NT2/D1 (cell line): ENCODE data around the gene PRTG.

Experiments used
- SUZ12 ChIP-seq: IDR thresholded peaks from 2 replicates; pipeline ENCODE4 v1.6.1; 2011; ENCODE audit not compliant: insufficient read length, insufficient read depth; ENCODE audit errors: extremely low read depth
- YY1 ChIP-seq: IDR thresholded peaks from 2 replicates; pipeline ENCODE4 v1.6.1; 2011; ENCODE audit not compliant: insufficient read length, insufficient read depth
- ZNF274 ChIP-seq: IDR thresholded peaks from 2 replicates; pipeline ENCODE4 v1.6.1; 2011; ENCODE audit warnings: mild to moderate bottlenecking, low read depth, low read length

DNA sequence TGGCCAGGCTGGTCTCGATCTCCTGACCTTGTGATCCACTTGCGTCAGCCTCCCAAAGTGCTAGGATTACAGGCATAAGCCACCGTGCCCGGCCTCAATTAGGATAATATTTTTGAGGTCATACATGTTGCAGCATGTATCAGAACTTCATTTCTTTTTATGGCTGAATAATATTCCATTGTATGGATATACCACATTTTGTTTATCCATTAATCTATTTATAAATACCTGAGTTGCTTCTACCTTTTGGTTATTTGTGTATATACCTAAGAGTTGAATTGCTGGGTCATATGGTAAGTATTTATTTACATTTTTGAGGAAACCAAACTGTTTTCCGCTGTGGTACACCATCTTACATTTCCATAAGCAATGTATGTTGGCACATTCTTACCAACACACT is 136.7 kb downstream of the PRTG start:
- TF ChIP-seq YY1 = no peak
- no peak for TF ChIP-seq SUZ12
- TF ChIP-seq ZNF274 = no peak
